Gastroesophageal sphincter (tissue), 4 donors: ENCODE results near the gene SUCLG2. TPM values are rescaled to one million over a fixed set of nuclear protein-coding genes. Genes with fewer than 3 reads are reported as not detected.

Experiments
- ATAC-seq: fragments of 150-250 bp; one replicate; pipeline ENCODE4 v1.9.1; 2016; ENCODE audit warnings: mild to moderate bottlenecking, moderate library complexity
- H3K27ac ChIP-seq, 4 donors: fragments of 200-600 bp; sonication (generic) in 3 of 4; 1 replicate in 3 of 4; 2 replicates in 1 of 4; pipeline ENCODE4 v1.5.1; 2016 to 2019
- H3K27me3 ChIP-seq: fragments of 200-600 bp; sonication (generic); one replicate; pipeline ENCODE4 v1.5.1; 2019
- H3K36me3 ChIP-seq, 2 donors: fragments of 200-600 bp; sonication (generic); one replicate each; pipeline ENCODE4 v1.5.1; 2019; ENCODE audit warnings: control low read depth in 1 of 2
- H3K4me1 ChIP-seq, 3 donors: fragments of 200-600 bp; sonication (generic); 1 replicate in 2 of 3; 2 replicates in 1 of 3; pipeline ENCODE4 v1.5.1; 2016 to 2019; ENCODE audit warnings: control low read depth in 2 of 3
- H3K4me3 ChIP-seq, 2 donors: fragments of 200-600 bp; sonication (generic); one replicate each; pipeline ENCODE4 v1.5.1; 2019; ENCODE audit warnings: mild to moderate bottlenecking in 1 of 2, moderate library complexity in 1 of 2
- H3K9me3 ChIP-seq, 3 donors: fragments of 200-600 bp; sonication (generic); one replicate each; pipeline ENCODE4 v1.5.1; 2017 to 2019; ENCODE audit warnings: control low read depth in 2 of 3
- EP300 ChIP-seq: sonication (generic); formaldehyde crosslinking; IDR thresholded peaks from one replicate; pipeline ENCODE4 v1.6.1; 2017; ENCODE audit warnings: antibody characterized with exemption, mild to moderate bottlenecking
- POLR2A ChIP-seq, 2 donors: fragments of 450-650 bp; IDR thresholded peaks; one replicate each; pipeline ENCODE4 v1.6.1; 2017; ENCODE audit warnings: antibody characterized with exemption in 2 of 2, mild to moderate bottlenecking in 2 of 2, moderate library complexity in 1 of 2
- POLR2AphosphoS5 ChIP-seq: sonication (generic); formaldehyde crosslinking; IDR thresholded peaks from one replicate; pipeline ENCODE4 v1.6.1; 2017; ENCODE audit warnings: antibody characterized with exemption
- WGBS, 2 donors: methylation state at CpG; one replicate each; pipeline ENCODE4 v1.1.5; 2018; ENCODE audit warnings: low coverage in 1 of 2; 5-methylcytosine and 5-hydroxymethylcytosine counted together
- total RNA-seq, 4 donors: library from RNA; depleted of rRNA; stranded (reverse); fragments of >200 nt; gene quantifications; one replicate each; pipeline ENCODE4 v1.1.0, GENCODE V29; 2016
- TF ChIP-seq, protein P1 (sequence below), 4 experiments: fragments of 200-600 bp in 2 of 4; fragments of 450-650 bp in 2 of 4; sonication (generic) in 1 of 4; IDR thresholded peaks; one replicate each; pipeline ENCODE4 v1.5.1; 2017 to 2019; ENCODE audit warnings: antibody characterized with exemption in 4 of 4, mild to moderate bottlenecking in 2 of 4, moderate library complexity in 2 of 4

The SUCLG2 gene
- total RNA-seq, 4 donors from 2014 or later: 53.3 to 79.4 (median 69.8) TPM

DNA sequence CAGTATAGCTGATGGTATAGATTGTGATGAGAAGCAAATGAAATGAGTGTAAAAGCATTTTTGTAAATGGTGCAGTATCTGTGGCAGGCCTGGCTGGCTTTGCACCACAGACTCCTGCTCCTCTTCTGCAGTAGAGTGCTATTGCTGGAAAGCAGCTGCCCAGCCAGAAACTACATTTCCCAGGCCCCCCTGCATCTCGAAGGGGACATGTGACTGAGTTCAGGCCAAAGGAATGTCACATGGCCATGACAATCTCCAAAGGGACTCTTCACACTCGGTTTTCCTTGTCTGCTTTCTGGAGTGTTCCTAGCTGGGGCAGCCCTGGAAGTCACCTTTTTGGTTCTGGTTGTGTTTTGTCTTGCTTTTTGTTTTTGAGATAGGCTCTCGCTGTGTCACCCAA lies 277.1 kb downstream of the SUCLG2 start:
- H3K36me3 ChIP-seq: peaks cover 0 to 26% of the 10 kb centered on the region in 2 donors
- H3K27ac ChIP-seq: no peak overlapping the region
- WGBS, 2 donors: 70 to 71% methylated on average over 2 to 3 of the region's 3 CpGs
- H3K27me3 ChIP-seq: no peaks in the 10 kb centered on the region
- H3K4me1 ChIP-seq: peaks cover 0 to 9% (median 0%) of the 10 kb centered on the region in 3 donors
- no peak for ATAC-seq
- H3K9me3 ChIP-seq: no peaks in the 10 kb centered on the region
- TF ChIP-seq POLR2AphosphoS5: no peak
- TF ChIP-seq EP300: no peak
- no peak for TF ChIP-seq POLR2A (IDR thresholded peaks at IDR 0.05)
- TF ChIP-seq, protein P1, sequence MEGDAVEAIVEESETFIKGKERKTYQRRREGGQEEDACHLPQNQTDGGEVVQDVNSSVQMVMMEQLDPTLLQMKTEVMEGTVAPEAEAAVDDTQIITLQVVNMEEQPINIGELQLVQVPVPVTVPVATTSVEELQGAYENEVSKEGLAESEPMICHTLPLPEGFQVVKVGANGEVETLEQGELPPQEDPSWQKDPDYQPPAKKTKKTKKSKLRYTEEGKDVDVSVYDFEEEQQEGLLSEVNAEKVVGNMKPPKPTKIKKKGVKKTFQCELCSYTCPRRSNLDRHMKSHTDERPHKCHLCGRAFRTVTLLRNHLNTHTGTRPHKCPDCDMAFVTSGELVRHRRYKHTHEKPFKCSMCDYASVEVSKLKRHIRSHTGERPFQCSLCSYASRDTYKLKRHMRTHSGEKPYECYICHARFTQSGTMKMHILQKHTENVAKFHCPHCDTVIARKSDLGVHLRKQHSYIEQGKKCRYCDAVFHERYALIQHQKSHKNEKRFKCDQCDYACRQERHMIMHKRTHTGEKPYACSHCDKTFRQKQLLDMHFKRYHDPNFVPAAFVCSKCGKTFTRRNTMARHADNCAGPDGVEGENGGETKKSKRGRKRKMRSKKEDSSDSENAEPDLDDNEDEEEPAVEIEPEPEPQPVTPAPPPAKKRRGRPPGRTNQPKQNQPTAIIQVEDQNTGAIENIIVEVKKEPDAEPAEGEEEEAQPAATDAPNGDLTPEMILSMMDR (IDR thresholded peaks at IDR 0.05): no peak
- H3K4me3 ChIP-seq: no peak overlapping the region

DNA sequence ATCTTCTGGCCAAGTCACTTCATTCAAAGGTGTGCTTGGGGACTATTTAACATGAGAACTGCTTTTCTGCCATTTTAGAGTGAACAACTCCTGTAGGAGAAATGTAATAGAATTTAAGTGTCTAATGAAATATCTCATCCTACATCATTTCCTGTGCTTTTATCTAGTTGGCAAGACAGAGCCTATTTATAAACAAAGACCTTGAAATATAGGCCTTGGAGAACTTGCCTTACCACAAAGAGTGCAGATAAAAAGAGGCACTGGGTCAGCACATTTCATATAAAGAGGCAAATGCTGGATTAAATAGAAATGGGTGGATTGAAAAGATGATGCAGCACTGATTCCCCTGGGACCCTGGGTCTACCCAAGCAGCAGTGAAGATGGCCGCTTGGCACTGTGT lies 278.0 kb downstream of the SUCLG2 start:
- WGBS, 2 donors: 100% methylated on average over 1 of the region's 1 CpG
- Histone ChIP-seq H3K36me3 (peaks cover 0 to 26% of the 10 kb centered on the region in 2 donors), H3K27me3 (no peaks in the 10 kb centered on the region), H3K4me1 (no peaks in the 10 kb centered on the region), H3K4me3 (no peak overlapping the region), H3K27ac (no peak overlapping the region), H3K9me3 (no peaks in the 10 kb centered on the region)
- no peak for ATAC-seq
- TF ChIP-seq POLR2AphosphoS5 (no peak), POLR2A (IDR thresholded peaks at IDR 0.05) (no peak), EP300 (no peak)
- TF ChIP-seq, protein P1 (IDR thresholded peaks at IDR 0.05): no peak

DNA sequence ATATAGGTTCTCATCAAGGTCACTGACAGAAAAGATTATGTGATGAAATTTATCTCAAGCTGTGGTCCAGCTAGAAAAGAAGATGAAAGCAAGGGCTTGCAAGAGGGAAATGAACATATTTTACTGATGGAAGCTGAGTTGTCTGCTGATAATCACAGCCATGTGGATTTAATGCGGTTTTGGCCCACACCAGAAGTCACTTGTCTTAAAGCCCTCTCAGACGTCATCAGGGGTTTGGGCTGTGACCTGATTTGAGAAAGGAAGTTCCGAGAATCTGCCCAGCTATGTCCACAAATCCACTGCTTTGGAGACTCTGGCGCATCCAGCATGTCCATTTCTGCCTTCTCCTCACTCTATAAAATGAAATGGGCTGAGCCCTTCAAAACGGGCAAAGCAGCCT lies 278.4 kb downstream of the SUCLG2 start:
- H3K4me1 ChIP-seq: no peaks in the 10 kb centered on the region
- TF ChIP-seq EP300 (no peak), POLR2A (IDR thresholded peaks at IDR 0.05) (no peak), POLR2AphosphoS5 (no peak)
- TF ChIP-seq, protein P1 (IDR thresholded peaks at IDR 0.05): no peak
- no peak overlapping the region for H3K4me3 ChIP-seq
- H3K36me3 ChIP-seq: peaks cover 0 to 26% of the 10 kb centered on the region in 2 donors
- no peaks in the 10 kb centered on the region for H3K27me3 ChIP-seq
- WGBS, 2 donors: 80 to 93% methylated on average over 1 to 4 of the region's 5 CpGs
- no peak for ATAC-seq
- H3K27ac ChIP-seq: no peak overlapping the region
- no peaks in the 10 kb centered on the region for H3K9me3 ChIP-seq

DNA sequence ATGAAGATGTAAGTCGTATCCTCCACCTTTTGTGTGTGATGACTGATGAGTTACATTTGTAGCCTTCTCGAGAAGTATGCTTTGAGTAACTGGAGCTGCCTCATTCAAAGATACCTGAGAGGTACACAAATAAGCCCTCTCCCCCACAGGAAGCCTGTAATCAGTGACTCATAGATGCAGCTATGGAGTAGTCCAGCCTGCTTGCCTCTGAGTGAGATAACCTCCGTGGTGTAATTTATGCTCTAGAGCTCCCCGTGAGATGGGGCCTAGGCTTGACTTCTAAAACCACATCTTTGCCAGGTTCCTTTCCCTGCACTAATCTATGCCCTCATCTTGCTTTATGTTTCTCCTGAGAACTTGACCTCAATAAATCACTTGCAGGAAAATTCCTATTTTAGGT lies 291.7 kb downstream of the SUCLG2 start:
- no peaks in the 10 kb centered on the region for H3K4me1 ChIP-seq
- no peak overlapping the region for H3K4me3 ChIP-seq
- no peaks in the 10 kb centered on the region for H3K36me3 ChIP-seq
- 30 to 50% methylated on average over 2 to 4 of the region's 4 CpGs for WGBS, 2 donors
- ATAC-seq: no peak
- no peak overlapping the region for H3K27ac ChIP-seq
- no peak for TF ChIP-seq POLR2AphosphoS5
- TF ChIP-seq EP300: no peak
- TF ChIP-seq POLR2A (IDR thresholded peaks at IDR 0.05): no peak
- TF ChIP-seq, protein P1 (IDR thresholded peaks at IDR 0.05): no peak
- no peaks in the 10 kb centered on the region for H3K27me3 ChIP-seq
- no peaks in the 10 kb centered on the region for H3K9me3 ChIP-seq

DNA sequence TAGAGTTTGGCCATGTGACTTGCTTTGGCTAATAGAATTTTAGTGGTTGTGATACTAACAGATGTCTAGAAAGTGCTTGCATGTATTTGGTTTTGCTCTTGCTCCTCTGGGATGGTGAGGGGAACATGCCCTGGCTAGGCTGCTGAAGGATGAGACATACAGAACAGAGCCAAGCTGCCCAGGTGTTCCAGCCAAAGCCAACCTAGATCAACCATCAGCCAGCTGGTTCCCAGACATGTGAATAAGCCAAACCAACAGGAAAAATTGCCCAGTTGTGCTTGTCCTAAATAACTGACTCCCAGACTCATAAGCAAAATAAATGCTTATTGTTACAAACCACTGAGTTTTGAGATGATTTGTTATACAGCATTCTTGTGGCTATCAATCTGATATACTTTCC lies 292.6 kb downstream of the SUCLG2 start:
- H3K9me3 ChIP-seq: no peaks in the 10 kb centered on the region
- H3K4me1 ChIP-seq: no peaks in the 10 kb centered on the region
- H3K27me3 ChIP-seq: no peaks in the 10 kb centered on the region
- H3K27ac ChIP-seq: no peak overlapping the region
- ATAC-seq: no peak
- H3K4me3 ChIP-seq: no peak overlapping the region
- TF ChIP-seq, protein P1 (IDR thresholded peaks at IDR 0.05): no peak
- TF ChIP-seq POLR2A (IDR thresholded peaks at IDR 0.05) (no peak), EP300 (no peak), POLR2AphosphoS5 (no peak)
- no peaks in the 10 kb centered on the region for H3K36me3 ChIP-seq
